ENCODE measurements around the gene CDC42. TPM values are rescaled to one million over a fixed set of nuclear protein-coding genes. Genes with fewer than 3 reads are reported as not detected.

Gene CDC42
- total and polyA plus RNA-seq, 10 of the 15 experiments (the other 5 are each of a cell fraction or from before 2014, with no cell fraction given) = 184 to 479 (median 326) TPM

GRCh38 chr1:22102746-22103145 lies 50.2 kb downstream of the CDC42 start:
- FAIRE-seq (no peak), ATAC-seq (no peak), DNase-seq (ENCODE audit: low read depth, low spot score) (no peak)
- Histone ChIP-seq H3K9me3 (replicated peaks; ENCODE audit: control insufficient read depth, insufficient read depth, low read length) (no peaks in the 10 kb centered on the region), H3K36me3 (ENCODE audit: control insufficient read depth in 2 of 2, insufficient read depth in 2 of 2, low read length in 1 of 2) (peaks cover 3 to 12% of the 10 kb centered on the region in 2 experiments; a peak in 3 of 4 replicates), H3K4me3 (no peak overlapping the region), H3K27me3 (replicated peaks in 1 of 2; ENCODE audit: control insufficient read depth in 2 of 2, insufficient read depth in 2 of 2, low read length in 1 of 2) (no peaks in the 10 kb centered on the region), H3K4me2 (ENCODE audit: control insufficient read depth, insufficient read depth) (no peak overlapping the region), H3K4me1 (ENCODE audit: control insufficient read depth, insufficient read depth, low read length) (peaks cover 28% of the 10 kb centered on the region), H3K79me2 (ENCODE audit: control insufficient read depth, insufficient read depth, low read length) (peaks cover 16% of the 10 kb centered on the region), H3K27ac (ENCODE audit: control insufficient read depth, insufficient read depth) (no peak overlapping the region), H4K20me1 (ENCODE audit: control insufficient read depth, insufficient read depth) (peaks cover 7% of the 10 kb centered on the region; the same call in 1 of the 2 replicates), H3K9ac (ENCODE audit: control insufficient read depth, insufficient read depth, low read length) (no peak overlapping the region), H2AFZ (ENCODE audit: control insufficient read depth, low read depth, low read length) (no peak overlapping the region)
- ChIA-PET RAD21 (ENCODE audit: unreplicated experiment) (interaction anchor here (0.6 to 0.8 kb wide), 2 partner anchors 29 to 85 kb away, joined by 3 to 5 read pairs; no protein-coding TSS in a partner anchor), CTCF (interaction anchor here (1.1 to 2.4 kb wide), 3 partner anchors 10 to 80 kb away, joined by 4 to 5 read pairs (median 5); no protein-coding TSS in a partner anchor), SMC1A (ENCODE audit: uncharacterized antibody, unreplicated experiment) (interaction anchor here (1.5 kb wide), 1 partner anchor 35 kb away, joined by 4 read pairs; no protein-coding TSS in a partner anchor), POLR2A (interaction anchor here (0.6 kb wide), 1 partner anchor 74 kb away, joined by 3 read pairs; no protein-coding TSS in a partner anchor)
- intact Hi-C loops (cut with micrococcal nuclease; ENCODE audit: unreplicated experiment) (no loop called here), in situ Hi-C loops (cut with MboI) (no loop called here)
- TF ChIP-seq SREBF2 (IDR thresholded peaks at IDR 0.05; ENCODE audit: low read length) (no peak), IKZF2 (IDR thresholded peaks at IDR 0.05) (no peak), CUX1 (IDR thresholded peaks at IDR 0.05; ENCODE audit: insufficient replicate concordance, low read depth, low read length) (no peak)
- WGBS (ENCODE audit: insufficient coverage, insufficient replicate concordance, low lambda C conversion rate, missing lambda C conversion rate) = 76% methylated on average over 3 of the region's 3 CpGs
- BruUV-seq (replicated peaks) = no TSS peak

All from GM12878 (cell line).